NCI-H510A (cell line): ENCODE data around the gene STON2.

Source experiments
- DNase-seq: peaks from one replicate; lab custom pipeline; 2025; lab: John Stamatoyannopoulos, UW

The STON2 gene

DNA sequence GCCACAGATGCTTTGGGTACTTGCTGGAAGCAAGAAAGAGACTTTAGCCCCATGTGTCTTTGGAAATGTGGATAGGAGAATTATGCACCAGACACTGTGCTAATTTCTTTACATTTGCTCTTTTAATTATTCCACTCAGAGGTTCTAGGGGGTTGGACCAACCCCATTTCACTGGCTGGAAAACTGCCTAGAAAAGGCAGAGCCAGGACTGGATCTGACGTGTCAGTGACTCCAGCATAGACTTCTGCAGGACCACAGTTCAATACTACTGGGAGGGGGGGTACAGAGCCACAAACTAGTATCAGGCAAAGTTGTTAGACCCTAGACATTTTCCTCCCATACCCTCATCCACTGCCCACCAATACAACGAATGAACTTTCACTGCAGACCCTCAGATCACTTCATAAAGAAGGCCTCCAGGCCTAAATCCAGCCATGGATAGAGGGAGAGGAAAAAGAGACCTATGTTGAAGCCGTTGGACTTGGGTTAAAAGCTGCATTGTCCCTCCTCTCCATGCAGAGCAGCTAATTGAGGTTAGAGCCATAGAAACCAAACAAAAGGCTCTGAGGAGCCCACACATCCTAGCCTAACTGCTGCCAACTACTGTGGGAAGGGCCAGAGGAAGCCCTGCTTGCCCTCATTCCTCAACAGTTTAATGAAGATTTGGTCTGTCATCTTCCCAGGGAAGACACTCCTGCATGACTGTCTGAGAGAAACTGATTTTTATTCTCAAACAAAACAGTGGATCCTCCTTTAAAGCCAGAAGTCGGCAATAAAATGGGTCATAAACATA, 68.7 kb downstream of the STON2 start:
- no peak for DNase-seq

- DNase-seq = no peak
Observed at GRCh38 chr14:81330619-81331122, 69.5 kb downstream of the STON2 start.

DNA sequence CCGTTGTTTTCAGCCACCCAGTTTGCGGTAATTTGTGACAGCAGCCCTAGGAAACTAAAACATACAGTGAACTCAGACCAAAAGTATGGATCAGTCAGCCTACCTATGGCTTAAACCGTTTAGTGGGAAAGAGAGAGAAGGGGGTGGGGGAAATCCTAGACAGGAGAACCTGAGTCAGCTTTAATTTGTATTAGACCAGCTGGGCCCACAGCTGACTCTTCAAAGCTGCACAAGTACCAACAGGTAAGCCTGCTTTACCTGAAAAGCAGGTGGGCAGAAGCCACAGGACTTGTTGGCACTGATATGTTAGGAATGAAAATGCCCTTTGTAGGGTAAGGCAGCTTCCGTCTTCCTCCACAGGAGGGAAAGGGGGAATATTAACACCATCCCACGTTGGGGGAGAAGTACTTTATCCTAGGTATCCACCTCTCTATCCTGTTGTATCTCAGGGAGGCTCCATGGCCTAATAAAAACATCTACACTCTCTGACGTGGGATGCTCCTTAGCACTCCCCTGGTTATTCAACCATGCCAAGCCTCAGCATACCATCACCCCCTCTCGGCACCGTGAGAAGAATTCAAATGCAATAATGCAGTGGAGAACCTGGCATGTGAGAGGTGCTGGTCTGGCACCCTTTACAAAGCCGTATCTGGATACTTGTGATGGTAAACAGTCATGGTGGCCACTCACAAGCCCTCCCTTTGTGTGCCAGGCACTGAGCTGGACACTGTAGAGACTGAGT, 70.3 kb downstream of the STON2 start:
- DNase-seq = peak; percentile 67

DNA sequence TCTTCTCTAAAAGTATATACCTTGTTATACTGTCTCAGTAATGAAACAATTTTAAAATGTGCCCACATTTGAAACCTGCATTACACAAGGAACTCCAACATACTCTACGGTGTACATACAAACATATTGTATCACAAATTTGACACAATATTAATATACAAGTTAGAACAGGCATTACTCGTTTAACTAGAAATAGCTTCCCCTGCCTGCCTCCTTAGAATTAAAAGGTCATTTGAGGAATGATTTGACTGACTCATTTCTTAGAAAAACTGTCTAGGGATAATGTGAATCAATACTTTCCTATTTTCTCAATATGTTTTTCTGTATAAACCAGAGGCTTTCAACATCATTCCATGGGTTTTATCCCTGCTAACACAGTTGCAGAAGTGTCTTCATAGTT, 73.7 kb downstream of the STON2 start:
- DNase-seq = no peak

GRCh38 chr14:81324011-81324410, 76.1 kb downstream of the STON2 start:
- peak; percentile 14 for DNase-seq

DNA sequence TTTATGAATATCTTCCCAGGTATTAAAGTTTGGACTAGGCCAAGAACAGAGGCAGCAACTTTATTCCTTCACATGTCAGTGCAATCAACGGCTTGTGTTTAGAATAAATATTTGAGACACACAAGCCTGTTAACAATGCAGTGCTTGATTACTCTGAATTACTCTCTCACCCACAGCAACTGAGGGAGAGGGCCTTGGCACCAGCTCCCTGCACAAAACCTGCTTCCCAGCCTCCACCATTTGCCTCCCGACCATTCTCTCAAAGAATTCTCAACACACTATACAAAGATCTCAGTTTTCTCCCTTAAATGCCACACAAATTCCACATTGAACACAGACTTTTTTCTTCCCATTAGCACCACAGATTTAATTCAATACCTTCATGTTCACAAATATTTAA, 77.0 kb downstream of the STON2 start:
- DNase-seq = no peak

DNA sequence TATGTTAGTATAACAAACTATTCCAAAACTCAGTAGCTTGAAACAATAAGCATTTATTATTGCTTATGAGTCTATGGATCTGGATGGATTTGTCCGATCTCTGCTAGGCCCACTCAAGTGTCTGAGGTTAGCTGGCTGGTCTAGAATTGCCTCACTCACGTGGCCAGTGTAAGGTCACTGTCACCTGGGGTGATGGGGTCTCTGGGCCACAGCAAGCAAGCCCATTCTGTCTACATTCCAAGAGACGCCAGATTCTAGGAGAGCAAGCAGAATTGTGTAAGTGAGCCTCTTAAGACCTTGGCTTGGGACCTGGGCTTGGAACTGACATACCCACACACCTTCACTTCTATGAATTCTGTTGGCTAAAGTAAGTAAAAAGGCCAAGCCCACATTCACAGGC, 80.2 kb downstream of the STON2 start:
- no peak for DNase-seq

DNA sequence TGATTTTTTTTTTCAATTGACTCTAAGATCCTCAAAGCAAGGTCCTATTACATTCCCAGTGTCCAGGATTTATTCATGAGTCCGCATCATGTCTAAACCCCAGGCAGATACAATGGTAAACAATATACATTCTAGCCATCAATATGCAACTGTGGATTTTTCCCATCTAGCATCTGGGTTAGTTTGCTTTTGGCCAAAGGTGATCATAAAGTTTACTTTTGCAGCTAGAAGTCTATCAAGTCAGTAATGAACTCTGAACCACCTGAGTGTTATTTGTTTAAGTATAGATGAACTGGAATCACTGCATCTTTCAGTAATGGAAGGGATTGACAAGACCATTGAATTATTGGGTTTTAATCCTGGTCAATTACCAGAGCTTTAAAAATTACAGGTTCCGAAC, 80.8 kb downstream of the STON2 start:
- no peak for DNase-seq

DNA sequence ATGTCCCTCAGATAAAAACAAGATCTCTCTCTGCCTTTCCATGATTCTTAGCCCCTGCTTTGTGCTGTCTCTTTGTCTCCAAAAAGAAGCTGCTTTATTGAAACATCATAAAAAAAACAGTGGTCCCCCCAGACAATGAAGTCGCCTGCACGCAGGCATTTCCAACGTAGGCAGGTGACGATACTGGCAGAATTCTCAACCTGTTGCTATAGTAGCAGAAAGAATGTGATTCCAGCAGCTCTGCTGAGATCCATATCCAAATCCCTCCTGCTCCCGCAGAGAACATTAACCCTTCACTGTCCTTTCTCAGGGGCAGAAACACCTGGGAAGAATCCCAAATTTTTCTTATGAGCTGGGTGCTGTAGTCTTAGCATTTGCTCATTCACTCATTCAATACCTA, 84.8 kb downstream of the STON2 start:
- no peak for DNase-seq

DNA sequence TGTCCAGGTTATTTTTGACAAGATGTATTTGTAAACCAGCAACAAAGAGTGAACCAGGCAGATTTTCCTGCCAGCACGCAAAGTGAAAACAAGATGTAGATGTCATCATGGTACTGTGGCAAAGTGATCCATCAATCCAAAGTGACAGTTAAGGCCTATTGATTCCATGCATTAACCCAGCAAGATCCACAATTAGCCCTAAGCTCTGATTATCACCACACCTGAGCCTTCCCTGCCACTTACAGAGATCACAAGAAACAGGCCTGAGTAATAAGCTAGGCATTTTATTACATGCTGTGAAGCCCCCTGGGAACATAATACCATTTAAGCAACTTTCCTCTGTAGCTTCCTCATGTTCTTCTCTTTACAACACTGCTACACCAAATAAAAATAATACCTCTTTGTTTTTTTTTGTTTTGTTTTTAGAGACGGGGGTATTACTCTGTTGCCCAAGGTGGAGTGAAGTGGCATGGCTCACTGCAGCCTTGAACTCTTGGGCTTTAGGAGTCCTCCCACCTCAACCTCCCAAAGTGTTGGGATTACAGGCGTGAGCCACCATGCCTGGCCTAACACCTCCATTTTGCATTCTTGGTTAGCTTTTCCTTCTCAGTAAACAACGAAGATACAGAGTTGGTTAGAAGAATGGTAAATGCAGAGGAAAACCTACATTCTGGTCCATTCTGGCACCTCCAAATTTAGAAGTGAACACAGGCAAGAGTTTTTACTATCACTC, 85.5 kb downstream of the STON2 start:
- DNase-seq = no peak

GRCh38 chr14:81313775-81314429, 86.2 kb downstream of the STON2 start:
- no peak for DNase-seq

DNA sequence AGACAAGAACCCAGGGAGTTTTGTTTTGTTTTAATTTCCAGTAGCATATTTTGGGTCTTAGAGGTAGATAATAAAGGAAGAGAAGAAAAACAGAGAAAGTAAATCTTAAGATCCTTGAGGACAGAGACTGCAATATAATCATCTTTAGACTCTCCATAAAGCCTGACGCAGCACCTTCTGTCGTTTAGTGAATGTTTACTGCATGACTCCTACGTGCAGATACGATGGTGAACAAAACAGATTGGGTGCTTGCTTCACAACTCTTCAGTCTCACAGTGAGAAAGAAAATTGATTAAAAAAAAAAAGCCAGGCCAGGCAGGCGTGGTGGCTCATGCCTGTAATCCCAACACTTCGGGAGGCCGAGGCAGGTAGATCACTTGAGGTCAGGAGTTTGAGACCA, 86.9 kb downstream of the STON2 start:
- no peak for DNase-seq

GRCh38 chr14:81312289-81312876, 87.7 kb downstream of the STON2 start:
- no peak for DNase-seq

GRCh38 chr14:81311778-81312177, 88.3 kb downstream of the STON2 start:
- no peak for DNase-seq

- DNase-seq = no peak
Observed at GRCh38 chr14:81311141-81311540, 89.0 kb downstream of the STON2 start.

- no peak for DNase-seq
Observed at GRCh38 chr14:81310606-81311005, 89.5 kb downstream of the STON2 start.

GRCh38 chr14:81309511-81309910, 90.6 kb downstream of the STON2 start:
- no peak for DNase-seq

GRCh38 chr14:81305743-81306142, 94.4 kb downstream of the STON2 start:
- DNase-seq = no peak

DNA sequence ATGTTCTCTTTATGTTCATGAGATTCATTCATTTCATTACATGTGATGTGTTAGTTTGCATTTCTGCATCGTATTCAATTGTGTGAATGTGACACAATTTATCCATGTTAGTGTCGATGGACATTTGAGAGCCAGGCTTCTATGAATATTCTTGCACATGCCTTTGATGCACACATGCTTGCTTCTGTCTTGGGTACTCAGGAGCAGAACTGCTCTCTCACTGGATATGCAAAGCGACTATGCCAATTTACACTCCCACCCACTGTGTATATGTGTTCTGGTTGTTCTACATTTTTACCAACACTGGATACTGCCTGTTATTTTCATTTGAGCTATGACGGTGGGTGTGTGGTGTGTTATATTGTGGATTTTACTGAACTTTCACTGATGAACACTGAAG, 95.1 kb downstream of the STON2 start:
- no peak for DNase-seq

GRCh38 chr14:81303258-81303935, 96.7 kb downstream of the STON2 start:
- peak; percentile 82 for DNase-seq

DNA sequence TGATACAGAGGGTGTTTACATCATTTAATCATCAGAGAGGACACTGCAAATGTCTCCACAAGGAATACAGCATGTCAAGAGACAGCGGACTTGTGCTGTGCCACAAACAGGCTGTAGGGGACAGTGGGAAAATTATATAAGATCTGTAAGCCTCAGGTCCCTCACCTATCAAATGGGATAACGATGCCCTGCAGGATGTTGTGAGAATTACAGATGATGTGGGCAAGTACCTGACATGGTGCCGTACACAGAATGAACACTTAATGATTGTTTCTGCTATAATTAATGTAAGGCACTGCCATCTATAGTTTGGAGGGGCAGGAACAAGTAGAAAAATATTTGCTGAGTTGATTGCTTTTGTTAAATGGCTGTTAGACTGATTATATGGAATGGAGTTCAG, 97.5 kb downstream of the STON2 start:
- peak; percentile 24 for DNase-seq
